Measurements from ENCODE around the gene ATP9B. TPM values are rescaled to one million over a fixed set of nuclear protein-coding genes. Genes with fewer than 3 reads are reported as not detected.

Gene ATP9B
- total RNA-seq, 1 donor from 2014 or later = 16.2 TPM

GRCh38 chr18:79223431-79223830 is 154.2 kb downstream of the ATP9B start:
- no peak for TF ChIP-seq CTCF (IDR thresholded peaks at IDR 0.05; ENCODE audit: insufficient read depth, low read length, poor library complexity, severe bottlenecking)
- no peak for DNase-seq (ENCODE audit: low read depth)

GRCh38 chr18:79224381-79224780 is 155.2 kb downstream of the ATP9B start:
- no peak overlapping the region for H3K4me3 ChIP-seq (ENCODE audit: low read depth, low read length)
- H3K36me3 ChIP-seq (ENCODE audit: control insufficient read depth, insufficient read depth, low read length) = no peaks in the 10 kb centered on the region
- no peak for TF ChIP-seq CTCF (IDR thresholded peaks at IDR 0.05; ENCODE audit: insufficient read depth, low read length, poor library complexity, severe bottlenecking)
- H3K27me3 ChIP-seq (ENCODE audit: control insufficient read depth, insufficient read depth, low read length) = no peaks in the 10 kb centered on the region
- no peak for DNase-seq (ENCODE audit: low read depth)

More at GRCh38 chr18:79223431-79223830, 154.2 kb downstream of the ATP9B start:
- Histone ChIP-seq H3K36me3 (ENCODE audit: control insufficient read depth, insufficient read depth, low read length) (no peaks in the 10 kb centered on the region), H3K4me3 (ENCODE audit: low read depth, low read length) (no peak overlapping the region), H3K27me3 (ENCODE audit: control insufficient read depth, insufficient read depth, low read length) (no peaks in the 10 kb centered on the region)

GRCh38 chr18:79227621-79228020 is 158.4 kb downstream of the ATP9B start:
- Histone ChIP-seq H3K4me3 (ENCODE audit: low read depth, low read length) (no peak overlapping the region), H3K36me3 (ENCODE audit: control insufficient read depth, insufficient read depth, low read length) (no peaks in the 10 kb centered on the region), H3K27me3 (ENCODE audit: control insufficient read depth, insufficient read depth, low read length) (no peaks in the 10 kb centered on the region)
- no peak for DNase-seq (ENCODE audit: low read depth)
- no peak for TF ChIP-seq CTCF (IDR thresholded peaks at IDR 0.05; ENCODE audit: insufficient read depth, low read length, poor library complexity, severe bottlenecking)

- H3K4me3 ChIP-seq (ENCODE audit: low read depth, low read length) = no peak overlapping the region
- no peak for DNase-seq (ENCODE audit: low read depth)
- no peaks in the 10 kb centered on the region for H3K27me3 ChIP-seq (ENCODE audit: control insufficient read depth, insufficient read depth, low read length)
- TF ChIP-seq CTCF (IDR thresholded peaks at IDR 0.05; ENCODE audit: insufficient read depth, low read length, poor library complexity, severe bottlenecking) = no peak
- H3K36me3 ChIP-seq (ENCODE audit: control insufficient read depth, insufficient read depth, low read length) = no peaks in the 10 kb centered on the region
These were observed 160.2 kb downstream of the ATP9B start for GRCh38 chr18:79229431-79229830.

GRCh38 chr18:79234438-79234837 is 165.2 kb downstream of the ATP9B start:
- Histone ChIP-seq H3K4me3 (ENCODE audit: low read depth, low read length) (no peak overlapping the region), H3K27me3 (ENCODE audit: control insufficient read depth, insufficient read depth, low read length) (no peaks in the 10 kb centered on the region), H3K36me3 (ENCODE audit: control insufficient read depth, insufficient read depth, low read length) (no peaks in the 10 kb centered on the region)
- no peak for TF ChIP-seq CTCF (IDR thresholded peaks at IDR 0.05; ENCODE audit: insufficient read depth, low read length, poor library complexity, severe bottlenecking)
- DNase-seq (ENCODE audit: low read depth) = no peak

- DNase-seq (ENCODE audit: low read depth) = no peak
These were observed 170.4 kb downstream of the ATP9B start for GRCh38 chr18:79239631-79240030.

More at GRCh38 chr18:79239631-79240030, 170.4 kb downstream of the ATP9B start:
- Histone ChIP-seq H3K27me3 (ENCODE audit: control insufficient read depth, insufficient read depth, low read length) (no peaks in the 10 kb centered on the region), H3K4me3 (ENCODE audit: low read depth, low read length) (no peak overlapping the region), H3K36me3 (ENCODE audit: control insufficient read depth, insufficient read depth, low read length) (no peaks in the 10 kb centered on the region)
- no peak for TF ChIP-seq CTCF (IDR thresholded peaks at IDR 0.05; ENCODE audit: insufficient read depth, low read length, poor library complexity, severe bottlenecking)
